ENCODE measurements around the gene THRA.
A peak's percentile ranks its signal among the peaks of the same experiment; 100 is the strongest.

Gene THRA

GRCh38 chr17:40070709-40071312 is 8.0 kb downstream of the THRA start:
- Histone ChIP-seq H3K4me3 (ENCODE audit: control insufficient read depth in 1 of 7, extremely low read depth in 1 of 7, insufficient read depth in 4 of 7, low read depth in 2 of 7, low read length in 6 of 7) (peak overlapping the region in 3 of 7 experiments; percentile 45 to 75 (median 66)), H3K9me3 (ENCODE audit: control extremely low read depth in 1 of 5, control insufficient read depth in 4 of 5, insufficient read depth in 2 of 5, low read depth in 1 of 5, low read length in 4 of 5) (no peaks in the 10 kb centered on the region), H3K27me3 (replicated peaks in 2 of 5; ENCODE audit: control insufficient read depth in 4 of 5, insufficient read depth in 5 of 5, low read length in 4 of 5) (no peaks in the 10 kb centered on the region), H3K36me3 (ENCODE audit: control insufficient read depth in 4 of 4, insufficient read depth in 4 of 4, low read length in 3 of 4) (peaks cover 0 to 4% (median 1%) of the 10 kb centered on the region in 4 experiments), H3K4me1 (ENCODE audit: control extremely low read depth in 1 of 4, control insufficient read depth in 4 of 4, insufficient read depth in 4 of 4, low read length in 3 of 4) (peaks cover 0 to 80% (median 75%) of the 10 kb centered on the region in 4 experiments), H3K27ac (ENCODE audit: insufficient read depth in 1 of 2, low read depth in 1 of 2, low read length in 2 of 2, poor library complexity in 1 of 2, severe bottlenecking in 2 of 2) (peak overlapping the region in 1 of 2 experiments; percentile 60)
- DNase-seq = peak in 1 of 3 donors; percentile 34
- ChIA-PET CTCF (interaction anchor here (0.7 to 2.0 kb wide), 7 partner anchors 10 to 57 kb away, joined by 3 to 10 read pairs (median 4); no protein-coding TSS in a partner anchor), POLR2A (interaction anchor here (0.6 kb wide), 1 partner anchor 8 kb away, joined by 3 read pairs; the partner anchor contains the start of gene THRA)
- WGBS (ENCODE audit: insufficient coverage) = 8% methylated on average over 8 of the region's 8 CpGs

GRCh38 chr17:40071313-40072039 is 8.7 kb downstream of the THRA start:
- peaks cover 2 to 83% (median 74%) of the 10 kb centered on the region in 4 experiments for H3K4me1 ChIP-seq (ENCODE audit: control extremely low read depth in 1 of 4, control insufficient read depth in 4 of 4, insufficient read depth in 4 of 4, low read length in 3 of 4)

GRCh38 chr17:40072040-40072734 is 9.4 kb downstream of the THRA start:
- DNase-seq = peak in 2 of 3 donors; percentile 61 to 62
- peak overlapping the region in 3 of 7 experiments; percentile 35 to 39 (median 37) for H3K4me3 ChIP-seq (ENCODE audit: control insufficient read depth in 1 of 7, extremely low read depth in 1 of 7, insufficient read depth in 4 of 7, low read depth in 2 of 7, low read length in 6 of 7)
- no peaks in the 10 kb centered on the region for H3K9me3 ChIP-seq (ENCODE audit: control extremely low read depth in 1 of 5, control insufficient read depth in 4 of 5, insufficient read depth in 2 of 5, low read depth in 1 of 5, low read length in 4 of 5)
- peaks cover 2 to 10% (median 5%) of the 10 kb centered on the region in 4 experiments for H3K36me3 ChIP-seq (ENCODE audit: control insufficient read depth in 4 of 4, insufficient read depth in 4 of 4, low read length in 3 of 4)
- H3K27ac ChIP-seq (ENCODE audit: insufficient read depth in 1 of 2, low read depth in 1 of 2, low read length in 2 of 2, poor library complexity in 1 of 2, severe bottlenecking in 2 of 2) = peak overlapping the region in 1 of 2 experiments; percentile 54
- POLR2A ChIA-PET = interaction anchor here (0.7 kb wide), 1 partner anchor 44 kb away, joined by 3 read pairs; no protein-coding TSS in a partner anchor
- WGBS (ENCODE audit: insufficient coverage) = 30% methylated on average over 14 of the region's 19 CpGs
- H3K4me1 ChIP-seq (ENCODE audit: control extremely low read depth in 1 of 4, control insufficient read depth in 4 of 4, insufficient read depth in 4 of 4, low read length in 3 of 4) = peaks cover 4 to 81% (median 74%) of the 10 kb centered on the region in 4 experiments
- CTCF ChIA-PET = interaction anchor here (1.0 to 5.9 kb wide), 9 partner anchors 7 to 59 kb away, joined by 3 to 112 read pairs (median 9); partner anchors contain the start of gene THRA
- no peaks in the 10 kb centered on the region for H3K27me3 ChIP-seq (replicated peaks in 2 of 5; ENCODE audit: control insufficient read depth in 4 of 5, insufficient read depth in 5 of 5, low read length in 4 of 5)

More at GRCh38 chr17:40071313-40072039, 8.7 kb downstream of the THRA start:
- Histone ChIP-seq H3K9me3 (ENCODE audit: control extremely low read depth in 1 of 5, control insufficient read depth in 4 of 5, insufficient read depth in 2 of 5, low read depth in 1 of 5, low read length in 4 of 5) (no peaks in the 10 kb centered on the region), H3K27me3 (replicated peaks in 2 of 5; ENCODE audit: control insufficient read depth in 4 of 5, insufficient read depth in 5 of 5, low read length in 4 of 5) (no peaks in the 10 kb centered on the region), H3K27ac (ENCODE audit: insufficient read depth in 1 of 2, low read depth in 1 of 2, low read length in 2 of 2, poor library complexity in 1 of 2, severe bottlenecking in 2 of 2) (peak overlapping the region in 1 of 2 experiments; percentile 28), H3K36me3 (ENCODE audit: control insufficient read depth in 4 of 4, insufficient read depth in 4 of 4, low read length in 3 of 4) (peaks cover 2 to 4% (median 3%) of the 10 kb centered on the region in 4 experiments), H3K4me3 (ENCODE audit: control insufficient read depth in 1 of 7, extremely low read depth in 1 of 7, insufficient read depth in 4 of 7, low read depth in 2 of 7, low read length in 6 of 7) (peak overlapping the region in 3 of 7 experiments; percentile 35 to 75 (median 45))
- POLR2A ChIA-PET = interaction anchor here (0.6 kb wide), 2 partner anchors 9 to 22 kb away, joined by 3 read pairs; partner anchors contain the start of gene THRA
- 44% methylated on average over 11 of the region's 16 CpGs for WGBS (ENCODE audit: insufficient coverage)
- CTCF ChIA-PET = interaction anchor here (0.7 to 2.0 kb wide), 7 partner anchors 11 to 58 kb away, joined by 3 to 10 read pairs (median 3); no protein-coding TSS in a partner anchor
- peak in 1 of 3 donors; percentile 27 for DNase-seq

- peak overlapping the region in 2 of 7 experiments; percentile 35 to 37 for H3K4me3 ChIP-seq (ENCODE audit: control insufficient read depth in 1 of 7, extremely low read depth in 1 of 7, insufficient read depth in 4 of 7, low read depth in 2 of 7, low read length in 6 of 7)
- DNase-seq = peak in 1 of 3 donors; percentile 39
- H3K36me3 ChIP-seq (ENCODE audit: control insufficient read depth in 4 of 4, insufficient read depth in 4 of 4, low read length in 3 of 4) = peaks cover 3 to 13% (median 8%) of the 10 kb centered on the region in 4 experiments
- H3K27ac ChIP-seq (ENCODE audit: insufficient read depth in 1 of 2, low read depth in 1 of 2, low read length in 2 of 2, poor library complexity in 1 of 2, severe bottlenecking in 2 of 2) = peak overlapping the region in 1 of 2 experiments; percentile 54
- WGBS (ENCODE audit: insufficient coverage) = 82% methylated on average over 5 of the region's 8 CpGs
- CTCF ChIA-PET = interaction anchor here (1.0 to 5.9 kb wide), 13 partner anchors 8 to 96 kb away, joined by 3 to 112 read pairs (median 7); partner anchors contain the start of genes NR1D1 and THRA
- H3K4me1 ChIP-seq (ENCODE audit: control extremely low read depth in 1 of 4, control insufficient read depth in 4 of 4, insufficient read depth in 4 of 4, low read length in 3 of 4) = peaks cover 4 to 77% (median 72%) of the 10 kb centered on the region in 4 experiments
- no peaks in the 10 kb centered on the region for H3K27me3 ChIP-seq (replicated peaks in 2 of 5; ENCODE audit: control insufficient read depth in 4 of 5, insufficient read depth in 5 of 5, low read length in 4 of 5)
- POLR2A ChIA-PET = interaction anchor here (0.7 kb wide), 1 partner anchor 45 kb away, joined by 3 read pairs; no protein-coding TSS in a partner anchor
- H3K9me3 ChIP-seq (ENCODE audit: control extremely low read depth in 1 of 5, control insufficient read depth in 4 of 5, insufficient read depth in 2 of 5, low read depth in 1 of 5, low read length in 4 of 5) = no peaks in the 10 kb centered on the region
Observed at GRCh38 chr17:40072735-40073346, 10.1 kb downstream of the THRA start.

- Histone ChIP-seq H3K27ac (ENCODE audit: insufficient read depth in 1 of 2, low read depth in 1 of 2, low read length in 2 of 2, poor library complexity in 1 of 2, severe bottlenecking in 2 of 2) (no peak overlapping the region), H3K4me3 (ENCODE audit: control insufficient read depth in 1 of 7, extremely low read depth in 1 of 7, insufficient read depth in 4 of 7, low read depth in 2 of 7, low read length in 6 of 7) (no peak overlapping the region), H3K27me3 (replicated peaks in 2 of 5; ENCODE audit: control insufficient read depth in 4 of 5, insufficient read depth in 5 of 5, low read length in 4 of 5) (no peaks in the 10 kb centered on the region), H3K9me3 (ENCODE audit: control extremely low read depth in 1 of 5, control insufficient read depth in 4 of 5, insufficient read depth in 2 of 5, low read depth in 1 of 5, low read length in 4 of 5) (no peaks in the 10 kb centered on the region), H3K4me1 (ENCODE audit: control extremely low read depth in 1 of 4, control insufficient read depth in 4 of 4, insufficient read depth in 4 of 4, low read length in 3 of 4) (peaks cover 4 to 69% (median 64%) of the 10 kb centered on the region in 4 experiments), H3K36me3 (ENCODE audit: control insufficient read depth in 4 of 4, insufficient read depth in 4 of 4, low read length in 3 of 4) (peaks cover 3 to 13% (median 8%) of the 10 kb centered on the region in 4 experiments)
- ChIA-PET CTCF (interaction anchor here (0.7 to 5.9 kb wide), 20 partner anchors 9 to 95 kb away, joined by 3 to 112 read pairs (median 5); partner anchors contain the start of genes CSF3, MED24, NR1D1 and THRA), POLR2A (no interaction called here)
- WGBS (ENCODE audit: insufficient coverage) = 93% methylated on average over 3 of the region's 7 CpGs
- DNase-seq = no peak
Observed at GRCh38 chr17:40073454-40074174, 10.8 kb downstream of the THRA start.

Measured in common myeloid progenitor, CD34-positive (primary cell).